Mucosa of descending colon (tissue), 3 donors: ENCODE data around the gene KMT5C. TPM values are rescaled to one million over a fixed set of nuclear protein-coding genes. Genes with fewer than 3 reads are reported as not detected.
A peak's percentile ranks its signal among the peaks of the same experiment; 100 is the strongest.

Source experiments
- ATAC-seq: fragments of 200-7000 bp; cut with Tn5 transposase; one replicate; pipeline ENCODE4 v1.9.1; 2020; ENCODE audit warnings: mild to moderate bottlenecking, moderate library complexity
- DNase-seq, 3 donors: peaks; one replicate each; pipeline ENCODE4 v3.0.0-alpha.2; 2020
- H3K36me3 ChIP-seq: fragments of 200-600 bp; one replicate; pipeline ENCODE4 v1.8.0; 2021; ENCODE audit warnings: low read depth, mild to moderate bottlenecking
- H3K4me1 ChIP-seq: fragments of 200-600 bp; one replicate; pipeline ENCODE4 v1.8.0; 2021; ENCODE audit warnings: low read depth, mild to moderate bottlenecking
- H3K4me3 ChIP-seq: fragments of 200-600 bp; one replicate; pipeline ENCODE4 v1.8.0; 2021; ENCODE audit warnings: mild to moderate bottlenecking
- H3K9me3 ChIP-seq: fragments of 200-600 bp; one replicate; pipeline ENCODE4 v1.8.0; 2021; ENCODE audit warnings: mild to moderate bottlenecking
- CTCF ChIP-seq: fragments of 200-600 bp; IDR thresholded peaks from one replicate; pipeline ENCODE4 v1.8.0; 2022; ENCODE audit warnings: antibody characterized with exemption, mild to moderate bottlenecking
- intact Hi-C, 2 donors: fragments of 100-400 bp; cut with DNase I in 1 of 2; cut with micrococcal nuclease in 1 of 2; formaldehyde crosslinking; loops; one replicate each; pipeline versions ENCODE4 v1.11.0 to v1.11.1; 2022; cut with DNase I, micrococcal nuclease
- long read RNA-seq, 2 donors: library from polyadenylated mRNA; unstranded; transcript quantifications; one replicate each; pipeline ENCODE4 v2.0.0, GENCODE V29; 2019 to 2021
- total RNA-seq, 3 donors: library from RNA; stranded (reverse); fragmentation: NEBNext Ultra II Directional in 2 of 3; extraction: Animal tissue kit (Norgen Biotek cat#: 25700) in 2 of 3; gene quantifications; one replicate each; pipeline versions ENCODE4 v1.2.1 to v1.2.4, GENCODE V29; 2021 to 2023
- donor health status: DM: no; HTN: no; CAD: no; lungs with moderate emphysema.
- donor health status: DM: no; HTN: no; CAD: no.
- donor health status: DM: no; HTN: yes; CAD: no.

KMT5C gene
- 10 to 100 TPM; 14.7 to 19.3 (median 16.5) TPM for total RNA-seq
- long read RNA-seq, donor 1, partial matches to known transcripts = 2 of 9 reads
- long read RNA-seq, donor 1, other reads (novel, unspliced or antisense) = 5 of 9 reads
- long read RNA-seq, donor 2, partial matches to known transcripts = 2 of 3 reads
- long read RNA-seq, donor 2, other reads (novel, unspliced or antisense) = 1 of 3 reads

DNA sequence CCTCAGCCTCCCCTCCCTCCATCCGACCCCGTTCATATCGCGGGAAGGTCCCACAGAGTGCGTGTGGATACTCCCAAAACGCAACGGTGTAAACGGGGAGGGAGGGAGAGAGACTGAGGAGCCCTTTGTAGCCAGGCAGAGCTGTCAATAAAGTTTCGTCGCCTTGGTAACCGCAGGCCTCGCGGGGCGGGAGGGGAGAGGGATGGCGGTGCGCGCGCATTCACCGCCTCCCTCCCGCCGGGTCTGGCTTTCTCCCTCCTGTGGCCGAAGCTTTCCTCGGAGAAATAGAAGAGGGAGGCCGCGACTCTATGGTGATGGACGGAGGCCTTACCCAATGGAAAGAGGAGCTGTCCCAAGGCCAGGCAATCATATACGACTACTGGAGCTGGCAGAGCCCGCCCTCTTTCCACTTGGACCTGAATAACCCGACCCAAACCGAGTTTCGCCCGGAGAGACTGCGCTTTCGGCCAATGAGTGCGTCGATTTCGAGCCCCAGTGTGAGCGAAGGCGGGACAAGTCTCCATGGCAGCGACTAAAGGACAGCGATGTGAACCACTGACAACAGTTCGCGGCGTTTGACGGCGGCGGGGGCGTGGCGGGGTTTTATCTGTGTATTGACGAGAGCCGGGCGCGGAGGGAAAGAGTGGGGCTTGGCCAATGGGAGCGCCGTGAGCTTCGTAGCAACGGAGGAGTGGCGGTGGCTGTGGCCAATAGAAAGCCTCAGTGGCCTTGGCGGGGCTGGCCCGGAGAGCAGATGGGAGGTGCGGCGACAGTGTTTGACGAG, at the start of gene KMT5C:
Gene KMT5C, plus strand, starts transcription at position 772 of the 784 bp plus-strand sequence. CDS start 2,061 bp downstream, outside the sequence.
- Histone ChIP-seq H3K4me1 (peaks cover 17% of the 10 kb centered on the region), H3K36me3 (peaks cover 7% of the 10 kb centered on the region), H3K4me3 (peak within 1 kb of the TSS; percentile 34), H3K9me3 (no peaks in the 10 kb centered on the region)
- peak; percentile 25 for TF ChIP-seq CTCF
- peak; percentile 100 for DNase-seq
- peak; percentile 86 for ATAC-seq
- intact Hi-C loops = no loop called here

- TF ChIP-seq CTCF = no peak
- DNase-seq (no peak), ATAC-seq (no peak)
- intact Hi-C loops = loop anchor here in 1 of 2 donors (10.0 kb wide), 1 partner anchor 88 kb away; the partner anchor contains the start of genes RPL28 and TMEM238
- Histone ChIP-seq H3K36me3 (no peaks in the 10 kb centered on the region), H3K4me1 (peaks cover 4% of the 10 kb centered on the region), H3K4me3 (no peak overlapping the region), H3K9me3 (no peaks in the 10 kb centered on the region)
These were observed 42.4 kb upstream of the KMT5C start for GRCh38 chr19:55297267-55297666.

DNA sequence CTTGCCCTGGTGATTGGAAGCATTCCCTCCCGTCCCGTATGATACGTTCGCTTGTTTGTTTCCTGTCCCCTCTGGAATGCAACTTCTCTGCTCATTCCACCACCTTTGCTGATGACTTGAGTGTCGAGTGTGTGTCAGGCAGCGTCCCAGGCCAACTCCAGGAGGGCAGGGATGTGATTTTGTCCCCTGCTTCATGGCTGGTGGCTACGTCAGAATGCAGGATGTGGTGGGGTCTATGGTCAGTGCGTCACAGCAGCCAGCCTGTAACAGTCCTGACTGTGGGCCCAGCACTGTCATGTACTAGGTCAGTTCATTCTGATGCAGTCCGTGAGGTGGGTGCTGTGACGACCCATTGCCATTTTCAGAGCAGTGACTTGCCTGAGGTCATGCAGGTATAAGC, 39.7 kb upstream of the KMT5C start:
- H3K36me3 ChIP-seq = no peaks in the 10 kb centered on the region
- no peaks in the 10 kb centered on the region for H3K9me3 ChIP-seq
- no peak for TF ChIP-seq CTCF
- peaks cover 4% of the 10 kb centered on the region for H3K4me1 ChIP-seq
- no peak for ATAC-seq
- intact Hi-C loops = loop anchor here (10.0 kb wide), 1 partner anchor 85 kb away; the partner anchor contains the start of genes RPL28 (in 2 of the 2) and TMEM238 (in 2 of the 2)
- no peak overlapping the region for H3K4me3 ChIP-seq
- DNase-seq = no peak

- DNase-seq (no peak), ATAC-seq (no peak)
- Histone ChIP-seq H3K4me1 (peaks cover 4% of the 10 kb centered on the region), H3K36me3 (no peaks in the 10 kb centered on the region), H3K4me3 (no peak overlapping the region), H3K9me3 (no peaks in the 10 kb centered on the region)
- TF ChIP-seq CTCF = no peak
- intact Hi-C loops = loop anchor here in 1 of 2 donors (10.0 kb wide), 1 partner anchor 84 kb away; the partner anchor contains the start of genes RPL28 and TMEM238
These were observed 38.7 kb upstream of the KMT5C start for GRCh38 chr19:55300886-55301458.

- Histone ChIP-seq H3K36me3 (no peaks in the 10 kb centered on the region), H3K9me3 (no peaks in the 10 kb centered on the region), H3K4me1 (peaks cover 4% of the 10 kb centered on the region), H3K4me3 (no peak overlapping the region)
- ATAC-seq (peak; percentile 96), DNase-seq (peak; percentile 91 to 94 (median 93))
- TF ChIP-seq CTCF = peak; percentile 97
- intact Hi-C loops = loop anchor here in 1 of 2 donors (10.0 kb wide), 1 partner anchor 83 kb away; the partner anchor contains the start of genes RPL28 and TMEM238
These were observed 38.0 kb upstream of the KMT5C start for GRCh38 chr19:55301459-55302317.
